ENCODE results near the gene TMBIM6.

DNA sequence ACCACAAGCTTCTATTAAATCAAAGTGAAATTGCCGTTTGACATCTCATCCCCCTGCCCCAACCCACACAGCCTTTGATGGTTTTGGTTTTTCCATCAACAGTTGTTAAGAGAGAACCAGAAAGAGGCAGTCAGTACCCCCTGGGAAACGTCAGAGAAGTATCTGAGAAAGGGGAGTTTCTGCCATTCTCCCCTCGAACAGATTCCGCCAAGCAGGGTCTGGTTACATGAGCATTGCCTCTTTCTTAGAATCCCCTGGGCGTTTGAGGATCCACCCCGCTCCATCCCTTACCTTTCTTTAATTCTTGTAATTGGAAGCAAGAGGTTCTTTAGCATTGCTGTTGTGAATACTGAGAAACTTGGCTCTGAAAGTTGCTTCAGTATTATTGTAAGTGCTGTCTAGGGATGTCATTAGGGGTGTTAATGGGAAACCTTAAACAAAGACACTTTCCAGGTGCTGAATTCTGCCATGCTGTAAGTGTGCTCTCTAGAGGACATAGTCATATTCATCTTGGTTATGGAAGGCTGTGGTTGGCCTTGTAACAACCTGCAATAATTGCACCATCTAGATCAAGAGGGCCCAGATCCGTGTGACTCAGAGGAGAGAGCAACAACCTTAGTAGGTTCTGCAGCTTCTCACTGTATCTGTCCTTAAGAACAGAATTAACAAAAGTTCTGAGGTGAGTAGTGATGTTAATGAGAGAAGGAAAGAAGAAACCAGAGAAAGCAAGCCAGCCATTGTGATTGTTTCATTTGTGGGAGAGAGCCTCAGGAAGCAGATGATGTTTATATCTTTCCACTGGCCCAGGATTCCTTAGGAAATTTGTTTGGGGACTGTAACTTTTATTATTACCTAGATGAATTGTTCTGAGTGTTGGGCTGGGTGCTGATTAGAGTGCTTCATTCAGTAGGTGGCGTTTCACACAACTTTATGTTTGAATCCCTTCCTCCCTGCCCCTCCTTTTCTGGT is 9.0 kb downstream of the TMBIM6 start:
- no peak for TF ChIP-seq ZBTB20 (tag by site-specific recombination; IDR thresholded peaks at IDR 0.05)
- TF ChIP-seq, protein P1, sequence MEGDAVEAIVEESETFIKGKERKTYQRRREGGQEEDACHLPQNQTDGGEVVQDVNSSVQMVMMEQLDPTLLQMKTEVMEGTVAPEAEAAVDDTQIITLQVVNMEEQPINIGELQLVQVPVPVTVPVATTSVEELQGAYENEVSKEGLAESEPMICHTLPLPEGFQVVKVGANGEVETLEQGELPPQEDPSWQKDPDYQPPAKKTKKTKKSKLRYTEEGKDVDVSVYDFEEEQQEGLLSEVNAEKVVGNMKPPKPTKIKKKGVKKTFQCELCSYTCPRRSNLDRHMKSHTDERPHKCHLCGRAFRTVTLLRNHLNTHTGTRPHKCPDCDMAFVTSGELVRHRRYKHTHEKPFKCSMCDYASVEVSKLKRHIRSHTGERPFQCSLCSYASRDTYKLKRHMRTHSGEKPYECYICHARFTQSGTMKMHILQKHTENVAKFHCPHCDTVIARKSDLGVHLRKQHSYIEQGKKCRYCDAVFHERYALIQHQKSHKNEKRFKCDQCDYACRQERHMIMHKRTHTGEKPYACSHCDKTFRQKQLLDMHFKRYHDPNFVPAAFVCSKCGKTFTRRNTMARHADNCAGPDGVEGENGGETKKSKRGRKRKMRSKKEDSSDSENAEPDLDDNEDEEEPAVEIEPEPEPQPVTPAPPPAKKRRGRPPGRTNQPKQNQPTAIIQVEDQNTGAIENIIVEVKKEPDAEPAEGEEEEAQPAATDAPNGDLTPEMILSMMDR (tag by site-specific recombination; IDR thresholded peaks at IDR 0.05): no peak
- peak; percentile 20; the same call in 1 of the 2 replicates for TF ChIP-seq ZBTB21 (tag by site-specific recombination; IDR thresholded peaks at IDR 0.05)
- no peak for TF ChIP-seq ZNF292 (tag by site-specific recombination; IDR thresholded peaks at IDR 0.05; ENCODE audit: borderline replicate concordance, low read depth)
